ENCODE measurements around the gene SAV1. TPM values are rescaled to one million over a fixed set of nuclear protein-coding genes. Genes with fewer than 3 reads are reported as not detected.
"Not testable (repeated sequence)": the region's sequence is repeated elsewhere in the genome, so short reads cannot be mapped to it uniquely, and the experiment has no call there.

Gene SAV1
- total and polyA plus RNA-seq, 8 donors = 11.2 to 58.0 (median 26.0) TPM

DNA sequence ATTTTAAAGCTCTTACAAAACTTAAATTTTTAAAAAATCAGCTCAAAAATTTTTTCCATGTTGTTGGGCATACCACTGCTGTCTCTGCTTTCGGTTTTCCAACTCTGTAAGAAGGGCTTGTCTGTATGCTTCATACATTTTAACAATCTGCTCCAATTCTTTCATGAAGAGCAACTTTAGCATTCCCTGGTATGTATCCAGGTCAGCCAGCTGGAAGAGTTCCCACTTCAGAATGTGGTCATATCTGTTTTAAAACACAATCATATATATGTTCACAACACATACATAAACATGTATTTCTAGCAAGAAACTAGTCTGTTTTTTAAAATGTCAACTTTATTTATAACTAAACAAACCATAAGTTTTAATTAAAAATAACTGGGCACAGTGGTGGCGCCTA is 33.0 kb downstream of the SAV1 start:
- Histone ChIP-seq H3K4me1 (no peaks in the 10 kb centered on the region), H3K36me3 (peaks cover 15 to 68% (median 45%) of the 10 kb centered on the region in 4 donors), H3K27me3 (no peaks in the 10 kb centered on the region), H3K27ac (no peak overlapping the region), H3K9me3 (no peaks in the 10 kb centered on the region), H3K4me3 (no peak overlapping the region)
- intact Hi-C loops (cut with DNase I; ENCODE audit: low total_unique reads) = no loop called here
- WGBS, 5 donors = 86 to 98% (median 95%) methylated on average over 2 of the region's 2 CpGs
- TF ChIP-seq CTCF (IDR thresholded peaks at IDR 0.05) (no peak), POLR2A (IDR thresholded peaks at IDR 0.05) (no peak), EP300 (IDR thresholded peaks at IDR 0.05) (no peak), POLR2AphosphoS5 (IDR thresholded peaks at IDR 0.05) (no peak)
- DNase-seq = peak in 1 of 2 donors; percentile 19

DNA sequence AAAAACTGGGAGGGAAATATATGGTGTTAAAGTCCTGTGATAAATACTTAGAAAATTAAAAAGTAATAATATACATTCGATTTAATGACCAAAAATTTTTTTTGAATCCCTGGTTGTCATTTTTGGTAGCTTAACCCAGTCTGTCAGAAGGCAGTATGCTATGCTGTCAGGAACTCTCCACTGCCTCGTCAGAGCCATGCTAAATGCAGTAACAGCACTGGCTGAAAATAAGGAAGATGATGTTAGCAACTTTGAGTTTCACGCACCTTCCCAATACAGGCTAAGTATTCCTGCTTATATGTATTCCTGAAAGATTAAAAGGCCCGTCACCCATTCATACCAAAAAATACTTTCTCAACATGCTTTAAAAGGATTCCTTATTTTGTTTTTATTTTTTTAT is 34.2 kb downstream of the SAV1 start:
- H3K27me3 ChIP-seq = no peaks in the 10 kb centered on the region
- no peak overlapping the region for H3K4me3 ChIP-seq
- no peaks in the 10 kb centered on the region for H3K4me1 ChIP-seq
- 79 to 94% (median 84%) methylated on average over 4 of the region's 4 CpGs for WGBS, 5 donors
- H3K27ac ChIP-seq = no peak overlapping the region
- no peak for TF ChIP-seq POLR2A (IDR thresholded peaks at IDR 0.05)
- TF ChIP-seq CTCF (IDR thresholded peaks at IDR 0.05) = no peak
- no peak for TF ChIP-seq POLR2AphosphoS5 (IDR thresholded peaks at IDR 0.05)
- TF ChIP-seq EP300 (IDR thresholded peaks at IDR 0.05) = no peak
- intact Hi-C loops (cut with DNase I; ENCODE audit: low total_unique reads) = no loop called here
- H3K36me3 ChIP-seq = peaks cover 9 to 63% (median 41%) of the 10 kb centered on the region in 4 donors
- no peak for DNase-seq
- H3K9me3 ChIP-seq = no peaks in the 10 kb centered on the region

DNA sequence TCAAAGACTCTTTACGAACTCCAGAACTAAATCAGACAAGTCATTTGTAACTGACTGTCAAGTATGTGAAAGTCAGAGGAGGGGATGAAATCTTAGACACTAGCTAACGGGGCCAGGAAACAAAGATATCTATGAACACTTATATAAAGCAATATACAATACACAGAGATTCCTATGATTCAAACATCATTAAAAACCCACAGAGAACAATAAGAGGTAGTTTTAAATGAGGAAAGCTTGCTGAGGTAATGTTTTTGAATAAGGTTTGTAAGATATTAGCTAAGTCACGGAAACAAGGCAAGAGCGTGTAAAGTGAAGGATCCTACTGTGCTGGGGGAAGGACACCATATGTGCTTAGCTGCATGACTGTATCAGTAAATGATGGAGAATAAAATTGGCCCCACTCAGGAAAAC is 36.7 kb downstream of the SAV1 start:
- H3K4me1 ChIP-seq = no peaks in the 10 kb centered on the region
- H3K27me3 ChIP-seq = no peaks in the 10 kb centered on the region
- no peak for DNase-seq
- WGBS, 5 donors = 89 to 96% (median 91%) methylated on average over 4 of the region's 4 CpGs
- H3K9me3 ChIP-seq = no peaks in the 10 kb centered on the region
- H3K4me3 ChIP-seq = no peak overlapping the region
- intact Hi-C loops (cut with DNase I; ENCODE audit: low total_unique reads) = no loop called here
- no peak for TF ChIP-seq POLR2A (IDR thresholded peaks at IDR 0.05)
- TF ChIP-seq EP300 (IDR thresholded peaks at IDR 0.05) = no peak
- TF ChIP-seq POLR2AphosphoS5 (IDR thresholded peaks at IDR 0.05) = no peak
- TF ChIP-seq CTCF (IDR thresholded peaks at IDR 0.05) = no peak
- H3K27ac ChIP-seq = no peak overlapping the region
- H3K36me3 ChIP-seq = peaks cover 9 to 58% (median 52%) of the 10 kb centered on the region in 4 donors

GRCh38 chr14:50624947-50625346 is 43.2 kb downstream of the SAV1 start:
- H3K9me3 ChIP-seq; intact Hi-C loops (cut with DNase I; ENCODE audit: low total_unique reads); H3K27me3 ChIP-seq; DNase-seq; H3K4me3 ChIP-seq; H3K27ac ChIP-seq; H3K4me1 ChIP-seq: not testable (repeated sequence)
- H3K36me3 ChIP-seq = peaks cover 0 to 59% (median 33%) of the 10 kb centered on the region in 4 donors
- WGBS, 5 donors = 96 to 98% (median 97%) methylated on average over 4 of the region's 4 CpGs

DNA sequence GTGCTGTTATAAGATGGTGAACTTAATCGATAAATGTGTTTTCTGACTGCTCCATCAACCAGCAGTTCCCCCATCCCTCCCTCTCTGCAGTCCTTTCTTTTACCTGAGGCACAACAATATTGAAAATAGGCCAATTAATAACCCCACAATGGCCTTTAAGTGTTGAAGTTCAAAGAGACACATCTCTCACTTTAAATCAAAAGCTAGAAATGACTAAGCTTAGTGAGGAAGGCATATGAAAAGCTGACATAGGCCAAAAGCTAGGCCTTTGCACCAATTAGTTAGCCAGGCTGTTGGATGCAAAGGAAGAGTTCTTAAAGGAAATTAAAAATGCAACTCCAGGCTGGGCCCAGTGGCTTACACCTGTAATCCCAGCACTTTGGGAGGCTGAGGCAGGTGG is 43.7 kb downstream of the SAV1 start:
- 87 to 98% (median 94%) methylated on average over 1 of the region's 1 CpG for WGBS, 5 donors
- intact Hi-C loops (cut with DNase I; ENCODE audit: low total_unique reads) = no loop called here
- H3K4me3 ChIP-seq = no peak overlapping the region
- DNase-seq = no peak
- TF ChIP-seq EP300 (IDR thresholded peaks at IDR 0.05) = no peak
- TF ChIP-seq CTCF (IDR thresholded peaks at IDR 0.05) = no peak
- no peaks in the 10 kb centered on the region for H3K9me3 ChIP-seq
- H3K27ac ChIP-seq = no peak overlapping the region
- peaks cover 0 to 59% (median 32%) of the 10 kb centered on the region in 4 donors for H3K36me3 ChIP-seq
- no peaks in the 10 kb centered on the region for H3K4me1 ChIP-seq
- H3K27me3 ChIP-seq = no peaks in the 10 kb centered on the region

Measured in stomach (tissue), 9 donors.